ENCODE measurements around the gene PPM1H.

Gene PPM1H

DNA sequence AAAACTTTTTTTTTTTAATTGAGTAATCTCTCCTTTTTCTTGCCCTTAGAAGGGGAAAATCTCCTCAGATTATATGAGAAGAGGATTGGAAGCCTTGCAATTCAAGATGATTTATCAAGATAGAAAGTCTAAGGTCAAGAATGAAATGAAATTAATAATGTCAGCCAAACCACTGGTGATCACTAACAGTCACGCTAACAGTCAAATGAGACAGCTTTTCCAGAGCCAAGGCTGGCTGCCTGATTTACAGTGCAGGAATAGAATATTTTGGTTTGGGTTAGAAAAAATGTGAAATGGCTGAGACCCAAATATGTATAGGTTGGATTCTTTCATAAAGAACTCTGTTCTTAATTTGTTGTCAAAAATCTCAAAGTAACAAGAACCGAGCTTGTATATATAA, 204.3 kb downstream of the PPM1H start:
- no peak for TF ChIP-seq ZBTB7A (IDR thresholded peaks at IDR 0.05; ENCODE audit: low read depth)
- TF ChIP-seq YY1 (IDR thresholded peaks at IDR 0.05; ENCODE audit: low read depth) = no peak
- TF ChIP-seq TCF12 (IDR thresholded peaks at IDR 0.05; ENCODE audit: low read depth) = no peak
- TF ChIP-seq EP300 (IDR thresholded peaks at IDR 0.05; ENCODE audit: borderline replicate concordance) = no peak
- TF ChIP-seq RAD21 (IDR thresholded peaks at IDR 0.05; ENCODE audit: low read depth) = no peak
- no peak for TF ChIP-seq FOXM1 (IDR thresholded peaks at IDR 0.05; ENCODE audit: borderline replicate concordance, low read depth)
- TF ChIP-seq CEBPB (IDR thresholded peaks at IDR 0.05) = no peak
- TF ChIP-seq, protein P1, sequence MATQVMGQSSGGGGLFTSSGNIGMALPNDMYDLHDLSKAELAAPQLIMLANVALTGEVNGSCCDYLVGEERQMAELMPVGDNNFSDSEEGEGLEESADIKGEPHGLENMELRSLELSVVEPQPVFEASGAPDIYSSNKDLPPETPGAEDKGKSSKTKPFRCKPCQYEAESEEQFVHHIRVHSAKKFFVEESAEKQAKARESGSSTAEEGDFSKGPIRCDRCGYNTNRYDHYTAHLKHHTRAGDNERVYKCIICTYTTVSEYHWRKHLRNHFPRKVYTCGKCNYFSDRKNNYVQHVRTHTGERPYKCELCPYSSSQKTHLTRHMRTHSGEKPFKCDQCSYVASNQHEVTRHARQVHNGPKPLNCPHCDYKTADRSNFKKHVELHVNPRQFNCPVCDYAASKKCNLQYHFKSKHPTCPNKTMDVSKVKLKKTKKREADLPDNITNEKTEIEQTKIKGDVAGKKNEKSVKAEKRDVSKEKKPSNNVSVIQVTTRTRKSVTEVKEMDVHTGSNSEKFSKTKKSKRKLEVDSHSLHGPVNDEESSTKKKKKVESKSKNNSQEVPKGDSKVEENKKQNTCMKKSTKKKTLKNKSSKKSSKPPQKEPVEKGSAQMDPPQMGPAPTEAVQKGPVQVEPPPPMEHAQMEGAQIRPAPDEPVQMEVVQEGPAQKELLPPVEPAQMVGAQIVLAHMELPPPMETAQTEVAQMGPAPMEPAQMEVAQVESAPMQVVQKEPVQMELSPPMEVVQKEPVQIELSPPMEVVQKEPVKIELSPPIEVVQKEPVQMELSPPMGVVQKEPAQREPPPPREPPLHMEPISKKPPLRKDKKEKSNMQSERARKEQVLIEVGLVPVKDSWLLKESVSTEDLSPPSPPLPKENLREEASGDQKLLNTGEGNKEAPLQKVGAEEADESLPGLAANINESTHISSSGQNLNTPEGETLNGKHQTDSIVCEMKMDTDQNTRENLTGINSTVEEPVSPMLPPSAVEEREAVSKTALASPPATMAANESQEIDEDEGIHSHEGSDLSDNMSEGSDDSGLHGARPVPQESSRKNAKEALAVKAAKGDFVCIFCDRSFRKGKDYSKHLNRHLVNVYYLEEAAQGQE (IDR thresholded peaks at IDR 0.05; ENCODE audit: low read depth) = no peak
- TF ChIP-seq, protein P2, sequence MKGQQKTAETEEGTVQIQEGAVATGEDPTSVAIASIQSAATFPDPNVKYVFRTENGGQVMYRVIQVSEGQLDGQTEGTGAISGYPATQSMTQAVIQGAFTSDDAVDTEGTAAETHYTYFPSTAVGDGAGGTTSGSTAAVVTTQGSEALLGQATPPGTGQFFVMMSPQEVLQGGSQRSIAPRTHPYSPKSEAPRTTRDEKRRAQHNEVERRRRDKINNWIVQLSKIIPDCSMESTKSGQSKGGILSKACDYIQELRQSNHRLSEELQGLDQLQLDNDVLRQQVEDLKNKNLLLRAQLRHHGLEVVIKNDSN (IDR thresholded peaks at IDR 0.05) = no peak
- TF ChIP-seq NFIC (IDR thresholded peaks at IDR 0.05) = no peak

DNA sequence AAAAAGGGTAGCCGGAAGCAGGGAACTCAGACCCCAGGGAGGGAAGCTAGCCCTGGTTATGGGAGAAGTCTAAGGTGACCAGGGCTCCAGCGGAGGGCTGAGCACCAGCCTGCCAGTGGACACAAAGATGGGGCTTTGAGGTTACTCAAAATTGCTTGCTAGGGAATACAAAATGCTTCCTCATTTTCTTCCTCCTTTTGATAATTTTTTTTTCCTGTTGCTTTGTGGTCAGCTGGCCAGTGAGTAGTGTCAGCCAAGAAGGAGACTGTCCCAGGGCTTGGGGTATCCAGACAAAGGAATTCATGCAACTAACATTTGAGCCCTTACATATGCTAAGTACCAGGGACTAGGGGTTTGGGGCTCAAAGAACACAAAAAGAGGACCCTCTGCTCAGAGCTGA, 206.2 kb downstream of the PPM1H start:
- no peak for TF ChIP-seq EGR1 (IDR thresholded peaks at IDR 0.05)
- TF ChIP-seq TEAD4 (IDR thresholded peaks at IDR 0.05) = no peak
- TF ChIP-seq, protein P1 (IDR thresholded peaks at IDR 0.05; ENCODE audit: low read depth) = no peak
- no peak for TF ChIP-seq EP300 (IDR thresholded peaks at IDR 0.05; ENCODE audit: borderline replicate concordance)
- no peak for TF ChIP-seq FOXM1 (IDR thresholded peaks at IDR 0.05; ENCODE audit: borderline replicate concordance, low read depth)
- TF ChIP-seq, protein P2 (IDR thresholded peaks at IDR 0.05) = no peak
- no peak for TF ChIP-seq ZBTB7A (IDR thresholded peaks at IDR 0.05; ENCODE audit: low read depth)

DNA sequence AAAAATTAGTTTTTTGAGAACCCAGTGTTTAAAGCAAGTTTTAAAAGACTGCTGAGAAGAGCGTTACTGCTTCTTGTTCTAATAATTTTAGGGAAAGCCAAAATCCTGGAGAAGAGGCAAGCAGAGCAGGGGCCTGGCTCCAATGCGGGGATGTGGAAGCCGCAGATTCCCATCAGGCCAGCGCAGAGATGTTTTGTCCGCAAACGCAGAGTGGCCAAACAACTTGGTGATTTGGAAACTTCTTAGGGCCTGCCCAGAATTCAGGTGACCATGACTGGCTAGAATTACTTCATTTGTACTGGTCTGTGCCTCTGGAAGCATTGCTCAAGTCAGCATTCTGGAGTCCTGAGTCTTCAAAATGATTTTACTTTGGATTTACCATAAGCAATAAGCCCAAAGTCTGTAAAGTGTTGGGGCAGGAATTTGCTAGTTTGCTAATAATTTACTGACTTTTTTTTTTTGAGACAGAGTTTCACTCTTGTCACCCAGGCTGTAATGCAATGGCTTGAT, 208.4 kb downstream of the PPM1H start:
- TF ChIP-seq, protein P1 (IDR thresholded peaks at IDR 0.05; ENCODE audit: low read depth) = no peak
- no peak for TF ChIP-seq EGR1 (IDR thresholded peaks at IDR 0.05)
- TF ChIP-seq NFIC (IDR thresholded peaks at IDR 0.05) = no peak
- TF ChIP-seq TEAD4 (IDR thresholded peaks at IDR 0.05) = no peak
- no peak for TF ChIP-seq RAD21 (IDR thresholded peaks at IDR 0.05; ENCODE audit: low read depth)
- TF ChIP-seq, protein P2 (IDR thresholded peaks at IDR 0.05) = no peak
- TF ChIP-seq EP300 (IDR thresholded peaks at IDR 0.05; ENCODE audit: borderline replicate concordance) = no peak
- no peak for TF ChIP-seq TAF1 (IDR thresholded peaks at IDR 0.05; ENCODE audit: low read depth)
- no peak for TF ChIP-seq YY1 (IDR thresholded peaks at IDR 0.05; ENCODE audit: low read depth)
- TF ChIP-seq, protein P3, sequence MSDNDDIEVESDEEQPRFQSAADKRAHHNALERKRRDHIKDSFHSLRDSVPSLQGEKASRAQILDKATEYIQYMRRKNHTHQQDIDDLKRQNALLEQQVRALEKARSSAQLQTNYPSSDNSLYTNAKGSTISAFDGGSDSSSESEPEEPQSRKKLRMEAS (IDR thresholded peaks at IDR 0.05) = no peak
- TF ChIP-seq CREB1 (IDR thresholded peaks at IDR 0.05; ENCODE audit: low read depth) = no peak
- no peak for TF ChIP-seq CEBPB (IDR thresholded peaks at IDR 0.05)
- no peak for TF ChIP-seq FOXM1 (IDR thresholded peaks at IDR 0.05; ENCODE audit: borderline replicate concordance, low read depth)
- no peak for TF ChIP-seq ZBTB7A (IDR thresholded peaks at IDR 0.05; ENCODE audit: low read depth)

DNA sequence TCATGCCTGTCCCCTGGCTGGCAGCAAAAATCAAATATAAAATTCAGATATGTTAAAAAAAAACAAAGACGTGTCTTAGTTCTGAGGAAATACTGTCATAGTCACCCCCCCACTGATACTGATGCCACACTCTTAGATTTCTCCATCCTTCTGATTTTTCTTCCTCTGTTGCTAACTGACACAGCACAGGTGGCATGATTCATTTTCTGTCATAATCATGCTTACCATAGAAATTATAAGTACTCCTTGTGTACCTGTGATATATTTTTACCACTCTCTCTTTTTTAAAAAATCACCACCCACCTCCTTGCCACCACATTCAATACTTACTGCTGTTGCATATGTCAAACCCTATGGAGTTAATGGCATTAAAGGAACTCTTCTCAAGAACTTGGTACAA, 209.2 kb downstream of the PPM1H start:
- TF ChIP-seq CREB1 (IDR thresholded peaks at IDR 0.05; ENCODE audit: low read depth) (no peak), YY1 (IDR thresholded peaks at IDR 0.05; ENCODE audit: low read depth) (no peak), TEAD4 (IDR thresholded peaks at IDR 0.05) (no peak)

DNA sequence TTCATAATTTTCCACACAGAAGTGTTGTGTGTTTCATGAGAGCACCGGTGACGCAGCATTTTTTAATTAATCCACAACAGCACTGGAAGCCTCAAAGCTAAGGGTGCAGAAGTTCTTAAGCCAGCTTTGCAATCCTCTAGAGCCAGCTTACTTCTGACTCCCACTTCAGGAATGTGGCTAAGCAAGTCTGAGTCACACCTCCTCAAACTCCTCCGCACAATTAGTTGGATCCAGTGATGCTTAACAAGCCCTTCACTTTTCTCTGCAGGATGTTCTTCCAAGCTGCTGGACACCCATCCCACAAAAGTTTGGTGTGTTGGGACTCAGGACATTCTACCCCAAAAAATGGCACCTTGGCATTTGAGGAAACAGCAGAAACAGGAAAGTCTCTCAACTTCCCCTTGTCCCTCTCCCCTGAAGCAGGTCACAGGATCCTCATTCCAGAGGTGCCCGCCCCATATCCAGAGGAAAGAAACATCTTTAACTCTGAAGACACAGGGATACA, 210.0 kb downstream of the PPM1H start:
- TF ChIP-seq NFIC (IDR thresholded peaks at IDR 0.05) = peak; percentile 91
- TF ChIP-seq, protein P1 (IDR thresholded peaks at IDR 0.05; ENCODE audit: low read depth) = 0 out of 2 replicates have a peak, but pooled peaks have one; percentile 28
- TF ChIP-seq YY1 (IDR thresholded peaks at IDR 0.05; ENCODE audit: low read depth) = peak; percentile 70
- peak; percentile 98 for TF ChIP-seq TCF12 (IDR thresholded peaks at IDR 0.05; ENCODE audit: low read depth)
- TF ChIP-seq ZBTB7A (IDR thresholded peaks at IDR 0.05; ENCODE audit: low read depth) = no peak
- peak; percentile 100 for TF ChIP-seq TEAD4 (IDR thresholded peaks at IDR 0.05)
- TF ChIP-seq TAF1 (IDR thresholded peaks at IDR 0.05; ENCODE audit: low read depth) = no peak
- no peak for TF ChIP-seq CREB1 (IDR thresholded peaks at IDR 0.05; ENCODE audit: low read depth)
- peak; percentile 96 for TF ChIP-seq FOXM1 (IDR thresholded peaks at IDR 0.05; ENCODE audit: borderline replicate concordance, low read depth)
- TF ChIP-seq CEBPB (IDR thresholded peaks at IDR 0.05) = peak; percentile 87
- TF ChIP-seq, protein P3 (IDR thresholded peaks at IDR 0.05) = peak; percentile 90
- TF ChIP-seq EP300 (IDR thresholded peaks at IDR 0.05; ENCODE audit: borderline replicate concordance) = peak; percentile 98
- peak; percentile 98 for TF ChIP-seq EGR1 (IDR thresholded peaks at IDR 0.05)
- TF ChIP-seq, protein P2 (IDR thresholded peaks at IDR 0.05) = peak; percentile 33; the same call in 1 of the 2 replicates
- peak; percentile 60 for TF ChIP-seq RAD21 (IDR thresholded peaks at IDR 0.05; ENCODE audit: low read depth)

All from Ishikawa (cell line).